ENCODE data around the gene NPL. TPM values are rescaled to one million over a fixed set of nuclear protein-coding genes. Genes with fewer than 3 reads are reported as not detected.

NPL gene
- total and polyA plus RNA-seq, 9 of the 15 experiments (the other 6 are each of a cell fraction or from before 2014, with no cell fraction given), result 9.9 to 22.3 (median 14.2) TPM

GRCh38 chr1:182869241-182869666, 79.7 kb downstream of the NPL start (continued):
- TF ChIP-seq THAP12 (CRISPR knock-in tag; IDR thresholded peaks at IDR 0.05) (peak; percentile 87), ZNF280A (IDR thresholded peaks at IDR 0.05; ENCODE audit: low read depth, partially characterized antibody) (no peak), SIN3A (IDR thresholded peaks at IDR 0.05; ENCODE audit: borderline replicate concordance in 2 of 2, control insufficient read depth in 1 of 2, low read depth in 2 of 2, low read length in 2 of 2) (no peak), FOXJ2 (tag; IDR thresholded peaks at IDR 0.05) (no peak), RFX5 (IDR thresholded peaks at IDR 0.05; ENCODE audit: low read depth, low read length) (no peak), NCOR1 (IDR thresholded peaks at IDR 0.05) (0 out of 2 replicates have a peak, but pooled peaks have one; percentile 11), TRIM24 (IDR thresholded peaks at IDR 0.05) (peak; percentile 100), SMAD1 (IDR thresholded peaks at IDR 0.05; ENCODE audit: low read depth, low read length, partially characterized antibody) (no peak), LEF1 (IDR thresholded peaks at IDR 0.05) (peak; percentile 99), GABPB1 (CRISPR knock-in tag; IDR thresholded peaks at IDR 0.05) (no peak; the same call in 1 of the 2 replicates), ZNF12 (CRISPR knock-in tag; IDR thresholded peaks at IDR 0.05) (peak; percentile 64; the same call in 1 of the 2 replicates), NCOA1 (IDR thresholded peaks at IDR 0.05; ENCODE audit: low read depth) (peak; percentile 94), ZNF140 (CRISPR knock-in tag; IDR thresholded peaks at IDR 0.05) (no peak), ZNF324 (CRISPR knock-in tag; IDR thresholded peaks at IDR 0.05) (no peak), RBM34 (IDR thresholded peaks at IDR 0.05; ENCODE audit: borderline replicate concordance, insufficient read depth, low read length) (no peak), NR2F6 (CRISPR knock-in tag; IDR thresholded peaks at IDR 0.05) (no peak), ZNF696 (CRISPR knock-in tag; conservative IDR thresholded peaks at IDR 0.05) (no peak), TSHZ1 (CRISPR knock-in tag; IDR thresholded peaks at IDR 0.05) (no peak), RFX7 (CRISPR knock-in tag; IDR thresholded peaks at IDR 0.05) (no peak), CBX5 (IDR thresholded peaks at IDR 0.05; ENCODE audit: borderline replicate concordance, low read depth) (no peak), ZBTB2 (IDR thresholded peaks at IDR 0.05) (peak; percentile 61; the same call in 1 of the 2 replicates), XRCC5 (IDR thresholded peaks at IDR 0.05; ENCODE audit: low read depth, low read length) (no peak)

Measured in K562 (cell line).